Hematopoietic multipotent progenitor cell treated with erythropoietin and hydrocortisone succinate and interleukin-3 and kit ligand, for 15 days (in vitro differentiated cells): ENCODE results near the gene INF2.
"Not testable (repeated sequence)": the region's sequence is repeated elsewhere in the genome, so short reads cannot be mapped to it uniquely, and the experiment has no call there.

Source experiments
- DNase-seq: peaks from one replicate; pipeline ENCODE4 v3.0.0-alpha.2; 2015; ENCODE audit warnings: low spot score

Gene INF2

DNA sequence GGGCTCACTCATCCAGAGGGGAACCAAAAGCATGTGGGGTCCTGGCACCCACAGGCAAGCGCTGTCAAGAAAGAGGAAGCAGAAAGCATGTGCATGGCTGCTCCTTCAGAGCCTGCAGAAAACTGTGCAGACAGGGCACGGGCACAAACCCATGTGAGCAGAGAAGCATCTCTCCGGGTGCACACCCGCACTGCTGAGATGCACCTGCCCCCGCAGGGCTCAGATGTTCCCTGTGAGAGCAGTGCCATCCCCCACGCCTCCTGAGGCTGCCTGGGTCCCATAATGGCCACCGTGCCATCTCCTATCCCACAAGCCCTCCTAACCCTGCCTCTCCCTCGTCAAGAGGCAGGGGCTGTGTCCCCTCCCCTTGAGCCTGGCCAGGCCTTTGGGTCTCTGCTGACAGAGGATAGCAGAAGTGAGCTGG, 32.3 kb upstream of the INF2 start:
- DNase-seq: no peak

GRCh38 chr14:104657563-104658324, 31.7 kb upstream of the INF2 start:
- DNase-seq: no peak

GRCh38 chr14:104658325-104658712, 31.1 kb upstream of the INF2 start:
- DNase-seq: no peak

GRCh38 chr14:104659146-104659545, 30.3 kb upstream of the INF2 start:
- DNase-seq: no peak

DNA sequence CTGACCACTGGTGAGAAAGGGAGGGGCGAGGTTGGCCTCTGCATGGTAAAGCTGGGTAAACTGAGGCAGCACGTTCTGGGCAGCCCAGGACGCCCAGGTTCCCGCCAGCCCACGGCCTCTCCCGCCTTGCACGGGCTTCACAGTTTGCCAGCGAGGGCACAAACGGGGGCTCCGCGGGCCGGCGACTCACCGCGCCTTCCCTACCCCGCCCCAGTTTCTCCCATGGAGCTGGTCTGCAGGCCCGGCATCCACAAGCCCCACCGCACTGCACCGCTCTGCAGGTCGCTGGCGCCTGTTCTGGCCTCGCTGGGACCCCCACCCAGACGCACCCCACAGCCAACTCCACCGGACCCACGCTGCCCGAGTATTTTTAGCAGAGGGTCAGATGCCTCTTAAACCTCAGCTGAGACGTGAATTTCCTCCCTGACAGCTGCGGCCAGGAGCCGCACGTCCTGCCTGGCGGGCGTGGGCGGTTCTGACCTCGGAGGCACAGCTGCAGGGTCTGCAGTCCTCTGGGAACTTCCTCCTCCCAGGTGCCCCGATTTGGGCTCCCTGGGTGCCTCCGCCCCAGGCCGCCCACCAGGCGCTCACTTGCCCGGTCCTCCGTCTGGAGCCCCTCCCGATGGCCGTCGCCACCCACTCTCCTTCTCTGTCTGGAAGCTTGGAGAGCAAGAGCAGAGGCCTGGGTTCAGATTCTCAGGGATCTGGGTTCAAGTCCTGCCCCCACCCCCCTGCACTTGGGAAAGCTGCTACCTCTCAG, 29.5 kb upstream of the INF2 start:
- no peak for DNase-seq

- no peak for DNase-seq
Observed at GRCh38 chr14:104660597-104660996, 28.8 kb upstream of the INF2 start.

- no peak for DNase-seq
Observed at GRCh38 chr14:104661086-104661485, 28.3 kb upstream of the INF2 start.

DNA sequence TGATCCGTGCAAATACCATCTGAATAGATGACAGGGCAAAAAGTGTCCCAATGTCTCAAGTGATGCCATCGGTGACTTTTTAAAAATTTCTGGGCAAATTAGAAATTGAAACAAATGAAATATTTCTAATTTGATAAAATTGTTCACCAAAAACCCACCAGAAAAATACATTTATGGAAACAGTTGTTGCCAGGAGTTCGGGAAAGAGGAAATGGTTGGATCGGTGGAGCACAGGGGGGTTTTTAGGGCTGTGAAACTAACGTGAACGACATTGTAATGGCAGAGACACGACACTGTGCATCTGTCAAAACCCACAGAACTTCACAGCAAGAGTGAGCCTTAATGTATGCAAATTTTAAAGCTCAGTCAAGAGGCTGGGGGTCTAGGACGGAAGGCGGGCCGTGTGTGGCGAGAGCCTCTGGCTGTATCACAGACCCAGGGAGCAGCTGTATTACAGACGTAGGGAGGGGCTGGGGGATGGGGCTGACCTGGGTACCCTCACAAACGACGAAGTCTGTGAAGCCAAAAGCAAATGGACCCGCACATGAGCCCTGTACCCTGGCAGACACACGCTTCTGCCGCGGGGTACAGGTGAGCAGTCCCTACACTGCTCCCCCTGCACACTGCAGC, 27.8 kb upstream of the INF2 start:
- DNase-seq: not testable (repeated sequence)

- DNase-seq: not testable (repeated sequence)
Observed at GRCh38 chr14:104662472-104662871, 26.9 kb upstream of the INF2 start.

- DNase-seq: no peak
Observed at GRCh38 chr14:104664107-104664506, 25.3 kb upstream of the INF2 start.

DNA sequence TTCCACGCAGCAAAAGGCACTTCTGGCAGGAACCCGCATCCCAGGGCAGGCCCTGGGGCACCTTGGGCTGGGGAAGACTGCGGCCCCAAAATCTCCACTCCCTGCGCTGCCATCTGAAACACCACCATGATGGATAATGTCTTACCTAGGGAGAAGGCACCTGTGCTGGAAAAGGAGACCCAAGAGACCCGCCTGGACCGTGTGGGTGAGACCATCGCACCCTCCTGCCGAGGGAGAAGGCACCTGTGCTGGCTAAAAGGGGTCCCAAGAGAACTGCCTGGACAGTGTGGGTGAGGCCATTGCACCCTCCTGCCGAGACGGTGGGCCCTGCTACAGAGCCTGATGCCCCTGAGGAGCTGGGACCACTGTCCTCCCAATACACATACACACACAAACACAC, 24.8 kb upstream of the INF2 start:
- DNase-seq: no peak

GRCh38 chr14:104665114-104665656, 24.2 kb upstream of the INF2 start:
- no peak for DNase-seq

DNA sequence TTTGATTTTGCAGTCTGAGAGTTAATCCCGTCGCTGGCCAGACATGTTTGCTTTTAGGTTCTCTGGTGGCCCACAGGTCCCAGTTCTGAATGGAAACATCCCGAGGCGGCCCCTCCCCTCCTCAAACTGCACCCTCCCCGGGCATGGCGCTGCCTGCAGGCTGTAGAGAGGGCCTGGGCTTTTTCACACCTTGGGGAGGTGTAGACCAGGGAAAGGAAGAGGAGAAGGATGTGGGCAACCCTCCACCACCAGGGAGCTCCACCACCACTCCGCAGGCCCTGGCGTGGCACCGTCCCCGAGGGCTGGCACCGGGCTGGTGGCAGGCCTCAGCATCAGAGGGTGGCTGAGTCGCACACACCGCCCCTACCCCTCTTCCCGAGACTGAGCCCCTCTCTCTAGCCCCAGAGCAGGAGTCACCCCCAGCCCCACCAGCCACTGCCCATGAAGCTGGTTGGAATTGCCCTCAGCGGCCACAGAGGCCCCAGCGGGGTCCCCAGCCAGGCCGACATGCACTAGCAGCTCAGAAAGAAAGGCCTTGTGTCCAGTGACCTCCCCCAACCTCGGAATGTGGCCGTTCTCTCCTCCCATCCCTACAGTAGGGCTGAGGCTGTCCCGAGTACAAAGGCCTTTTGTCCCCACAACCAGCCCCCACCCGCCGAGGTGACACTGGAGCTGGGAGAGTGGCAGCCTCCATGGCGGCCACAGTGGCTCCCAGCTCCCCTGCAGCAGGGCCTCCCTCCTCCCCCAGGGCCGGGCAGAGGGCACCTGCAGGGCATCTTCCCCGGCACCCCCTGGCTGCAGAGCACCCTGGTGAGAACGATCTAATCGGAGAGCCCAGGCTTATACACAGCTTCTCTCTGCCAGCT, 23.5 kb upstream of the INF2 start:
- DNase-seq: peak; percentile 60

DNA sequence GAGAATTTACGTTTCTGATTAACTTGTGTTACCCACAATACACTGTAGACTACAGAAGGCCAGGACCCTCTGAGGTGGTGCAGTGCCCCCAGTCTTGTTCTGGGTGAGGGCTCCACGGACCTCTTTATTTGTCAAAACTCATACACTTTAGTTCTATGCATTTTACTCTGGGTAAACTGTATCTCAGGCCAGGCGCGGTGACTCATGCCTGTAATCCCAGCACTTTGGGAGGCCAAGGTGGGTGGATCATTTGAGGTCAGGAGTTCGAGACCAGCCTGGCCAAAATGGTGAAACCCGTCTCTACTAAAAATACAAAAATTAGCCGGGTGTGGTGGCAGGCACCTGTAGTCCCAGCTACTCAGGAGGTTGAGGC, 22.9 kb upstream of the INF2 start:
- not testable (repeated sequence) for DNase-seq

DNA sequence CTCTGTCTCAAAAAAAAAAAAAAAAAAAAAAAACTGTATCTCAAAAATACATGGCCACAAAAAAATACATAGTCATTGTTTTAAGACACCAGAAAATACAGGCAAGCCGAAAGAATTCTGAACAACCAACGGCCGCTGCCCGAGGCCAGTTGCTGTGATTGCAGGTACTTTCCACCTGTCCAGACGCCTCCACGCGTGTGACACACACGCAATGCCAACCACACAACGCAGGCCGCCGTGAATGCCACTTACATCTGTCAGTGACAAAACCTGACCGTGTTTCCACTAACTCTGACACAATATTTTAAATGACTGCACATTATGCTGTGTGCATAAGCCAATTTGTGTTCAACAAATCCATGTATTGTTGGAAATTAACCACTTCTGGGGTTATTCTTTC, 22.4 kb upstream of the INF2 start:
- no peak for DNase-seq

GRCh38 chr14:104669697-104670096, 19.7 kb upstream of the INF2 start:
- no peak for DNase-seq

DNA sequence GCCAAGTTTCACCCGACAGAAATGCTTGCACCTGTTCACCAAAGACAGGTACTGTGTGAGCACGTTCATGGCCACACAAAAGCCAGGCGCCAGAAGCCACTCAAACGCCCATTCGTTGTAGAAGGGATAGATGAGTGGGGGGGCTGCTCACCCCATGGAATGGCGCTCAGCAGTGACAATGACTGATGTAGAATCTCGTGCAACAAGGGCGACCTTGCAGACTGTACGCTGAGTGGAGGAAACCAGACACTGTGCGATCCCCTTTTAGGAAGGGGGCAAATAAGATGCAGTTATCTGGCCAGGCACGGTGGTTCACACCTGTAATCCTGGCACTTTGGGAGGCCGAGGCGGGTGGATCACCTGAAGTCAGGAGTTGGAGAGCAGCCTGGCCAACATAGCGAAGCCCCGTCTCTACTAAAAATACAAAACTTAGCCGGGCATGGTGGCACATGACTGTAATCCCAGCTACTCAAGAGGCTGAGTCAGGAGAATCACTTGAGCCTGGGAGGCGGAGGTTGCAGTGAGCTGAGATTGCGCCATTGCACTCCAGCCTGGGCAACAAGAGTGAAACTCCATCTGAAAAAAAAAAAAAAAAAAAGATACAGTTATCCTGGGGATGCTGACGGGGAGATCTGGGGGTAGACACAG, 18.0 kb upstream of the INF2 start:
- not testable (repeated sequence) for DNase-seq

- not testable (repeated sequence) for DNase-seq
Observed at GRCh38 chr14:104672119-104672518, 17.3 kb upstream of the INF2 start.

DNA sequence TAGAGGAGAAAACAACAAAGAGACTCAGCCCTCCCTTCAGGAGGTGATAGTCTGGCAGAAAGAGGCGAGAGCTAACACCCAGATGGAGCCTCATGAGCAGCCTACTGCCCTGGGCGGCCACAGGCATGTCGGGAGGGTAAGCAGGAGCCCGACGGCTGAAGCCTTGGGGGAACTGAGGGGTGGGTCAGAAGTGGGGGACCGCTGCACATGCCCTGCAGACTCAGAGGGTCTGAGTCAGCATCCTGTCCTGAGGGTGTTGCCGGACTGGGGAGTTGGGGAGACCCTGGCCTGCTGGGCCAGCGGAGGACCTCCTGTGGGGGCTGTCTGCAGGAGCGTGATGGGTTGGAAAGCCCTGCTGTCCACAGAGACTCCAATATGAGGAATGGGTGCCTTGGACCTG, 15.9 kb upstream of the INF2 start:
- DNase-seq: no peak

DNA sequence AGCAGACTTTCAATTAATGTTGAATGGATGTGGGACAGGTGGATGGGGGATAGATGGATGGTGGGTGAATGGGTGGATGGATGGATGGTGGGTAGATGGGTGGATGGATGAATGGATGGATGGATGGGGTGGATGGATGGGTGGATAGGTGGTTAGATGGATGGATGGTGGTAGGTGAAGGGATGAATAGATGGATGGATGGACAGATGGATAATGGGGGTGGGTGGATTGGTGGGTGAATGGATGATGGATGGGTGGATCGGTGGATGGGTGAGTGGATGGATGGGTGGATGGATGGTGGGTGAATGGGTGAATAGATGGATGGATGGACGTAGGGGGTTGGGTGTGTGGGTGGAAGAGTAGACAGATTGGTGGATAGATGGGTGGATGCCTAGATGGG, 14.0 kb upstream of the INF2 start:
- DNase-seq: no peak

- DNase-seq: no peak
Observed at GRCh38 chr14:104676130-104676693, 13.2 kb upstream of the INF2 start.
